ENCODE measurements around the gene HLA-DPA1.

Gene HLA-DPA1

DNA sequence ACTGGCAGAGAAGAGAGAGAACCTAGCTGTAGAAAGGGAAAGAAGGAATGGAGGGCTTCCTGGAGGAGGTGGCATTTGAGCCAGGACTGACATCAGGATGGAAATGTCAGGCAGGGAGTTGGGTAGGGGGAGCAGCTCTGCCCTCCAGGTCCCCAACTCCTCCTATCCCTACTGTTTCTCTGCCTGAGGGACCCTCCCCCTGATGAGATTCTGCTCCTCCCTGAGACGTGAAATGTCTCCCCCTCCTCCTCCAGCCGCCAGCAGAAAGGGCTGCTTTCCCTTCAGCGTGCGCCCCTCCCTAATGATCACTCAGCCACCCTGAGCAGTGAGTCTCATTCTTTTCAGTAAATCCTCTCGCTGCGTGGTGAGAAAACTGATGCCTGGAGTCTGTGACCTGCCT, 43.0 kb upstream of the HLA-DPA1 start:
- Histone ChIP-seq H3K9me3 (ENCODE audit: insufficient read depth, low read length, severe bottlenecking) (no peaks in the 10 kb centered on the region), H3K9ac (ENCODE audit: low read depth, low read length) (no peak overlapping the region), H3K4me3 (ENCODE audit: low read depth in 1 of 2, low read length in 2 of 2) (no peak overlapping the region), H3K4me2 (ENCODE audit: insufficient read depth, low read length) (no peak overlapping the region), H2AFZ (ENCODE audit: low read depth, low read length) (no peak overlapping the region), H3K79me2 (ENCODE audit: insufficient read depth, low read length) (no peaks in the 10 kb centered on the region), H3K27me3 (ENCODE audit: insufficient read depth, low read length, poor library complexity) (peaks cover 25% of the 10 kb centered on the region), H3K36me3 (ENCODE audit: insufficient read depth, low read length) (no peaks in the 10 kb centered on the region), H3K4me1 (ENCODE audit: insufficient read depth, low read length) (no peaks in the 10 kb centered on the region), H4K20me1 (ENCODE audit: insufficient read depth, low read length) (no peaks in the 10 kb centered on the region), H3K27ac (ENCODE audit: low read length) (no peak overlapping the region)
- no peak for DNase-seq
- TF ChIP-seq CTCF (IDR thresholded peaks at IDR 0.05; ENCODE audit: borderline replicate concordance, extremely low read depth, low read length, poor library complexity, severe bottlenecking) (no peak), EZH2 (IDR thresholded peaks at IDR 0.05; ENCODE audit: borderline replicate concordance, low read depth, low read length, severe bottlenecking) (no peak)
- no peak for ATAC-seq (ENCODE audit: insufficient read depth, low read depth)

GRCh38 chr6:33114406-33114805, 41.0 kb upstream of the HLA-DPA1 start:
- Histone ChIP-seq H2AFZ (ENCODE audit: low read depth, low read length) (no peak overlapping the region), H3K4me2 (ENCODE audit: insufficient read depth, low read length) (no peak overlapping the region), H3K27me3 (ENCODE audit: insufficient read depth, low read length, poor library complexity) (peaks cover 21% of the 10 kb centered on the region), H3K4me3 (ENCODE audit: low read depth in 1 of 2, low read length in 2 of 2) (no peak overlapping the region), H3K36me3 (ENCODE audit: insufficient read depth, low read length) (no peaks in the 10 kb centered on the region), H3K9me3 (ENCODE audit: insufficient read depth, low read length, severe bottlenecking) (no peaks in the 10 kb centered on the region), H3K9ac (ENCODE audit: low read depth, low read length) (no peak overlapping the region), H3K79me2 (ENCODE audit: insufficient read depth, low read length) (no peaks in the 10 kb centered on the region), H4K20me1 (ENCODE audit: insufficient read depth, low read length) (no peaks in the 10 kb centered on the region), H3K27ac (ENCODE audit: low read length) (no peak overlapping the region), H3K4me1 (ENCODE audit: insufficient read depth, low read length) (no peaks in the 10 kb centered on the region)
- DNase-seq (no peak), ATAC-seq (ENCODE audit: insufficient read depth, low read depth) (no peak)
- TF ChIP-seq EZH2 (IDR thresholded peaks at IDR 0.05; ENCODE audit: borderline replicate concordance, low read depth, low read length, severe bottlenecking), result no peak
- TF ChIP-seq CTCF (IDR thresholded peaks at IDR 0.05; ENCODE audit: borderline replicate concordance, extremely low read depth, low read length, poor library complexity, severe bottlenecking), result no peak

DNA sequence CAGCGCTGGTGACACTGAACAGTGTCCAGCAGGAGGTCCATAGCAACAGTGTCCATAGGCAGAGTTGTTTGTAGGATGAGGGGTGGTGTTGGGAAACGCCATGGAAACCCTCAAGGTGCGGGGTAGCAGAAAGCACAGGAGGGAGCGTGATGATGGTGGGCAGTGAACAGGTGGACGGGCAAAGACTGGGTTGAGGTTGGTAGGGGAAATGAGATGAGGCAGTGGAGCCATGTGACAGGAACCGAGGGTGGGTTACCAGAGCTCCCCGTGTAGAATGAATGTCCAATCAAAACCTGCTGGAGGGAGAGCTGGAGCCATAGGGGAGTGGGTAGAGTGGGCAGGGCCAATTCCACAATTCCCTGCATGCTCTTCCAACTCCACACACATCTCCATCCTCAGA, 40.3 kb upstream of the HLA-DPA1 start:
- H3K4me2 ChIP-seq (ENCODE audit: insufficient read depth, low read length), result no peak overlapping the region
- no peak for DNase-seq
- no peak for ATAC-seq (ENCODE audit: insufficient read depth, low read depth)
- H3K27ac ChIP-seq (ENCODE audit: low read length), result no peak overlapping the region
- H4K20me1 ChIP-seq (ENCODE audit: insufficient read depth, low read length), result no peaks in the 10 kb centered on the region
- H3K9ac ChIP-seq (ENCODE audit: low read depth, low read length), result no peak overlapping the region
- H3K27me3 ChIP-seq (ENCODE audit: insufficient read depth, low read length, poor library complexity), result peaks cover 20% of the 10 kb centered on the region
- H3K36me3 ChIP-seq (ENCODE audit: insufficient read depth, low read length), result no peaks in the 10 kb centered on the region
- TF ChIP-seq CTCF (IDR thresholded peaks at IDR 0.05; ENCODE audit: borderline replicate concordance, extremely low read depth, low read length, poor library complexity, severe bottlenecking) (no peak), EZH2 (IDR thresholded peaks at IDR 0.05; ENCODE audit: borderline replicate concordance, low read depth, low read length, severe bottlenecking) (no peak)
- H2AFZ ChIP-seq (ENCODE audit: low read depth, low read length), result no peak overlapping the region
- H3K9me3 ChIP-seq (ENCODE audit: insufficient read depth, low read length, severe bottlenecking), result no peaks in the 10 kb centered on the region
- H3K79me2 ChIP-seq (ENCODE audit: insufficient read depth, low read length), result no peaks in the 10 kb centered on the region
- no peak overlapping the region for H3K4me3 ChIP-seq (ENCODE audit: low read depth in 1 of 2, low read length in 2 of 2)
- H3K4me1 ChIP-seq (ENCODE audit: insufficient read depth, low read length), result no peaks in the 10 kb centered on the region

GRCh38 chr6:33112148-33112547, 38.7 kb upstream of the HLA-DPA1 start:
- Histone ChIP-seq H2AFZ (ENCODE audit: low read depth, low read length) (no peak overlapping the region), H4K20me1 (ENCODE audit: insufficient read depth, low read length) (no peaks in the 10 kb centered on the region), H3K27me3 (ENCODE audit: insufficient read depth, low read length, poor library complexity) (peaks cover 29% of the 10 kb centered on the region), H3K9ac (ENCODE audit: low read depth, low read length) (no peak overlapping the region), H3K36me3 (ENCODE audit: insufficient read depth, low read length) (no peaks in the 10 kb centered on the region), H3K4me3 (ENCODE audit: low read depth in 1 of 2, low read length in 2 of 2) (no peak overlapping the region), H3K9me3 (ENCODE audit: insufficient read depth, low read length, severe bottlenecking) (no peaks in the 10 kb centered on the region), H3K4me2 (ENCODE audit: insufficient read depth, low read length) (no peak overlapping the region), H3K4me1 (ENCODE audit: insufficient read depth, low read length) (no peaks in the 10 kb centered on the region), H3K27ac (ENCODE audit: low read length) (no peak overlapping the region), H3K79me2 (ENCODE audit: insufficient read depth, low read length) (no peaks in the 10 kb centered on the region)
- DNase-seq (peak; percentile 16), ATAC-seq (ENCODE audit: insufficient read depth, low read depth) (peak; percentile 94)
- TF ChIP-seq EZH2 (IDR thresholded peaks at IDR 0.05; ENCODE audit: borderline replicate concordance, low read depth, low read length, severe bottlenecking), result no peak
- TF ChIP-seq CTCF (IDR thresholded peaks at IDR 0.05; ENCODE audit: borderline replicate concordance, extremely low read depth, low read length, poor library complexity, severe bottlenecking), result no peak

All from DND-41 (cell line).